GM18907 (cell line): Measurements from ENCODE around the gene PIP5K1B.

Experiments
- ATAC-seq: cut with Tn5 transposase; IDR thresholded peaks from one replicate; pipeline ENCODE4 v1.9.1; 2021; ENCODE audit warnings: mild to moderate bottlenecking, moderate library complexity; ENCODE audit not compliant: unreplicated experiment

Gene PIP5K1B

DNA sequence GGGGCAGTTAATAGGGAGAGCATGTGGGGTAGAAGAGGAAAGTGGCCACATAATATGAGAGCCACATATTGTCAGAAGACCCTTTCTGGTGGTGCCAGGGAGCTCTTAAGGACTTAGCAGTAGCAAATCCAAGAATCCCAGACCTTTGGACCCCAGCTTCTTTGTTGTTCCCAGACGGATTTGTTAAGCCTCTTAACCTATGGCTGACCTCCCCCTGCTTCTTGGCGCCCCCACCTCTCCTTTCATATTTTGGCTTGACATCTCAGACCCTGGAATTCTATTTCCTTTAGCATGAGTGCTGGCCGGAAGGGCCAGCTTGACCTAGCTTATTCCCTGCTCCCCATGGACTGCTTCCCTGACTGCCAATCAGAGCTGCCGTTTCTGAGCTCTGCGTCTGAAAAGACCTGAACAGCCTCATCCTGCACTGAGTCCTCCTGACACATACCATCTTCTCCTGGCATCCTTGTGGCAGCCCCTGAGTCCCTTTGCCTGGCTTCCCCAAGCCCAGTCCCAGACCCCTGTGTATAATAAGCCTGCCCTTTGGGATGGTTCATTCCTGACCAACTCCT lies 192.6 kb downstream of the PIP5K1B start:
- ATAC-seq = no peak

DNA sequence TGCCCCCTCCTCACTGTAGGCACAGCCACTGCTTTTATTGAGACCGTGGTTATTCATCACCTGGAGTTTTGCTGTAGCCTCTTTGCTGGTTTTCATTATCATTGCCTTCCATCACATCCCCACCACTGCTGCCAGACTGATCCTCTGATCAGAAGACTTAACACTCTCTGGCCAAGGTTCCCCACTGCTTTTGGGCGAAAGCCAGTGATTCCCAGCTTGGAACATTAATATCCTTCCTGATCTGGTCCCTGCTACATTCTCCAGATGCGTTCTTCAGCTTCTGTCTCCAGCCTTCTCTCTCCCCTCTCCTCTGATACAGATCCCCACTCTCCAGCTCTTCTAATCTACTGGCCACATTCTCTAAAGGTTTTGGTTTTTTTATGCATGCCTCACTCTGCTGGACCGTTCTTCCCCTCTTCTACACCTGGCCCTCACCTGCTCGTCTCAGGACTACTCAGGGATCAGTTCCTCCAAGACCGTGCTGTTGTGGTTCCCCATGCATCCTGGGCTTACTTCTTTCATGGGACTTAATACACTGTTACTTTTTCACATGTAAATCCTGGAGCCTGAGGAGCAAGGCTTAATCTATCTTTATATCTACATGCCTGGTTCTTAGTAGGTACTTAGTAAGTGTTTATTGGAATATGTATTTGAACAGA lies 193.9 kb downstream of the PIP5K1B start:
- no peak for ATAC-seq

GRCh38 chr9:68904454-68904853 lies 199.4 kb downstream of the PIP5K1B start:
- ATAC-seq = no peak

- no peak for ATAC-seq
Observed at GRCh38 chr9:68905129-68905528, 200.1 kb downstream of the PIP5K1B start.

DNA sequence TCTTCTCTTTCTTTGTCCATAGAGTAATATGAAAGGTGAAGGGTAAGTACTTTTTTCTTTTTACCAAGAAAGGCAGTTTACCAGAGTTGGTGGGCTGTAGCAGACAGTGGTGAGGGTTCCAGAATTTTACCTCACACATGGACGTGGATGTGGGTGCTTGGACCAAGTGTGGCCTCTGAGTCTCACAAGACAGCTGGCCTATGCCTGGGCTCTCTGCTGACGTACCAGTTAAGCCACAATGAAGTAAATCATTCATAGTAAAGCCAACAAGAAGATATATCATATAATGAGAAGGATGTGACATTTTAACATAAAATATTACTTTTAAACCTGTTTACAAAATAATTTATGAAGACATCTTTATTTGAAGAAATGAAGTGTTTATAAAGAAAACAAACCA lies 202.9 kb downstream of the PIP5K1B start:
- ATAC-seq = peak; percentile 64

GRCh38 chr9:68912561-68912960 lies 207.5 kb downstream of the PIP5K1B start:
- ATAC-seq = no peak

DNA sequence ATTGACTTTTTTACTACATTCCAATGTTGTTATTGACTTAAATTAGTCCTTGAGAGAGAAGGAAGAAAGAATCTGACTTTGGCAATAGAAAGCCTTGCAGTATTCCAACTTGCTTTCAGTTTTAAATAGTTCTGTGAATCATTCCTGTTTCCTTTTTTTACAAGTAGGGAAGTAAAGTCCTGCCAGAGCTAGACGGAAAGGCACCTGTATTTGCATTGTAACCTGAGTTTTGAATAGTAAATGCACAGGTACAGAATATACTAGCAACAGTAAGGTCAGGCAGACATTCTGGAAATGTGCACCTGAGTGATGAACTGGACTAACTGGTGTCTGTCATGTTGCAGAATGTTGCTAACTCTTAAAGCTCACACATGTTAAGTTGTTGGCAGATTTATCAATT lies 208.0 kb downstream of the PIP5K1B start:
- ATAC-seq = no peak

- ATAC-seq = no peak
Observed at GRCh38 chr9:68914751-68915150, 209.7 kb downstream of the PIP5K1B start.

GRCh38 chr9:68919661-68920060 lies 214.6 kb downstream of the PIP5K1B start:
- ATAC-seq = peak; percentile 52

DNA sequence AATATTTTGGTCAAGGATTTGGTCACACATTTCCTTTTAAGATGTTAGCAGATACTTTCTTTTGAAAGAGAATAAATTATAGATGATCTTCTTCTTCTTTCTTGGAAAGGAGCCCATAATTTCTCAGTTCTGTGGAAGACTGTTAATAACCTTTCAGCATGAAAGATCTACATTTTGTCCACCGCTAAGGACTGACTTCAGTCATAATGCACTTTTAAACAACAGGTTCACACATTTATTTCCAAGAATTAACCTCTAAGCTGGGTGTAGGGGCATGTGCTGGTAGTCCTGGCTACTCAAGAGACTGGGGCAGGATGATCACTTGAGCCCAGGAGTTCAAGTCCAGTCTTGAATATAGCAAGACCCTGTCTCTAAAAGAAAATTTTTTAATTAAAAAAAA lies 215.9 kb downstream of the PIP5K1B start:
- no peak for ATAC-seq

GRCh38 chr9:68923480-68923879 lies 218.4 kb downstream of the PIP5K1B start:
- ATAC-seq = no peak

DNA sequence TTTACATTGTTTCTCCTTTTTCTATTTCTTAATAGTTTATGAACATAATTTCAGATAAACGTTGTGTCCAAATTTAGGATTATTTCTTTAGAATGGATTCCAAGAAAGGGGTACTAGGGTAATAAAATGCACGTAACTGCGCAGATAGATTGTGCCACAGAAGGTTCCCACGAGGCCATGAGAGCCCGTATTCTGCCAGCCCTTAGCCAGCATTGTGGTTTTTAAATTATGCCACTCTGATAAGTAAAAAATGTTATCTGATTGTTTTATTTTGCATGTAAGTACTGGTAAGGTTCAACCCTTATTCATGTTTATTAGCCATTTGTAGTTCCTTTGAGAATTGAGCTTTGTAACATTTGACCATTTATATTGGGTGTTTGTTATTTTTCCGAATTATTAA lies 220.1 kb downstream of the PIP5K1B start:
- ATAC-seq = no peak

DNA sequence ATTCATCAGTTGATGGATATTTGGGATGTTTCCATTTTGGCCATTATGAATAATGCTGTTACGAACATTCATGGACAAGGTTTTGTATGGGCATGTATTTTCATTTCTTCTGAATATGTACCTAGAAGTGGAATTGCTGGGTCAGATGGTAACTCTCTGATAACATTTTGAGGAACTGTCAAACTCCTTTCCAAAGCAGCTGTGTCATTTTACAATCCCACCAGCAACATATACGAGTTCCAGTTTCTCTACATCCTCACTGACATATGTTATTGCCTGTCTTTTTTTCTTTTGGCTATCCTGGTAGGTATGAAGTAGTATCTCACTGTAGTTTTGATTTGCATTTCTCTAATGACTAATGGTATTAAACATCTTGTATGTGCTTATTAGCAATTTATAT lies 222.1 kb downstream of the PIP5K1B start:
- ATAC-seq = no peak

- no peak for ATAC-seq
Observed at GRCh38 chr9:68931821-68932220, 226.8 kb downstream of the PIP5K1B start.

- ATAC-seq = no peak
Observed at GRCh38 chr9:68932458-68932857, 227.4 kb downstream of the PIP5K1B start.

GRCh38 chr9:68933434-68934328 lies 228.6 kb downstream of the PIP5K1B start:
- peak; percentile 96 for ATAC-seq

DNA sequence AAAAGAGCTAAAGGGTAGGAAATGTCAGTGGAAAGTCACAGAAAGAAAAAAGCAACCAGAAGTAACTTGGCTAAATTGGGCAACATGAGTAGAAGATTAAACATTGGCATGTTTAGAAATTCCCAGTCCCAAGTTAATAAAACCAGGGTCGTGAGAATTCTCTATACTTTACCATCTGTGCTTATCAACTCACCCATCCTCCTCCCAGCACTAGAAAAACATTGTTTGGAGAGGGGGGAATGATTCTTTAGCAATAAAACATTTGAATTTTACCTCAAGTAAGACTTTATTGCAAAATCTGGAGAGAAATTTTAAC lies 229.2 kb downstream of the PIP5K1B start:
- ATAC-seq = no peak

DNA sequence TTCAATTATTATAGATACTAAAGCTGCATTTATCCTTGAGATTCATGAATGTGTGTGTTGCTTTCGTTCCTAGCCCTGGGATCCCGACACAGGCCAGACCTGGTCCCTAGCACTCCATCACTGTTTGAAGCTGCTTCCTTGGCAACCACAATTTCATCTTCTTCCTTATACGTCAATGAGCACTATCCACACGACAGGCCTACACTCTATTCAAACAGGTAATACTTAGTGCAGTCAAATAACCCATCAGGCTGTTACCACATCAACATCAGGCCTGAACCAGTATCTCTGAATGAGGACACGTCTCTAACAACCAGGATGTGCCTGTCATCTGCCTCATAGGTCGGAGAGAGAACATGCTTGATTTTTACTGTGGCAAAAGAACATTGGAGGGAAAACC lies 235.5 kb downstream of the PIP5K1B start:
- ATAC-seq = no peak

- no peak for ATAC-seq
Observed at GRCh38 chr9:68941780-68942459, 236.9 kb downstream of the PIP5K1B start.

DNA sequence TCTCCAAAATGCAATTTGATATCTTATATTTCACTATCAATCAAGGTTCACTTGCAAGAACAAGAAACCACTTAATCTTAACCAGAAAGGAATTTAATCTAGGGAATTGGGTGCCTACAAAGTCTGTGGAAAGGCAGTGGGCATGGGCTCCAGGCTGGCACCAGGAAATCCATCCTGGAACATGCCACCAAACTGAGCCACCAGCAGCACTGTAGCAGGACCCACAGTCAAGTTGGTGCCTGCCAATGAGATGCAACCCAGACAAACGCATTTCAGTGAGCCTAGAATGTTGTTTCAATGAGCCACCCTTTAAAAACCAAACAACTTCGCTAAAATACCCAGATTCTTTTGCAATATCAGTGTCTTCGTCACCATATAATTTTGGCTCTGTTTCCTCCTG lies 237.8 kb downstream of the PIP5K1B start:
- no peak for ATAC-seq

DNA sequence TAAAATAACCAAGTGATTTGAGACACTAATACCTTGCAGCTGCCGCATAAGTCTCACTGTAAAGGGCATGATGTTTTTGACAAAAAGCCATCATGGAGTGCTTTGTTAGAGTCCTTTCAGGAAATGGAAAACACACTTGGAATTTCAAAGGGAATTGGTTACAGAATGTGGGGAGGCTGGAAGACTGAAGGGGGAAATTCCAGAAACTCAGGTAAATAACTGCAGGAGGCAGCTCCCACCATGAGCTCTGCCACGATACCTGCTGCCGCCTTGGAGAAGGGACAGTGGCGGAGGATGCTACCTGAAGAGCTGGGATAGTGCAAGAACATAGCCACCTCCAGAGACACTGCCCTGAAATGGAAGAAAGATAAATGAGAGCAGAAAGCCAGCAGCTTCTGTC lies 242.0 kb downstream of the PIP5K1B start:
- ATAC-seq = no peak
